GM12878 (cell line): ENCODE data around the gene EXOC3L1. TPM values are rescaled to one million over a fixed set of nuclear protein-coding genes. Genes with fewer than 3 reads are reported as not detected.

Experiments used
- ATAC-seq: fragments of 200-7000 bp; cut with Tn5 transposase; 3 replicates; pipeline ENCODE4 v1.9.1; 2020; ENCODE audit warnings: mild to moderate bottlenecking, moderate library complexity
- BruUV-seq: library from RNA; stranded (reverse); fragments of 400-500 nt; replicated peaks from 2 replicates; lab custom pipeline; 2021; lab: Mats Ljungman, UMichigan
- CTCF ChIA-PET: fragments of 300-600 bp; sonication (Branson Sonifier 250); formaldehyde crosslinking; extraction: SDS; loops from one replicate; lab custom pipeline; 2021; ENCODE audit warnings: inconsistent platforms; lab: Yijun Ruan, JAX
- POLR2A ChIA-PET: fragments of 350-600 bp; formaldehyde crosslinking; extraction: SDS; loops from one replicate; lab custom pipeline; 2021; ENCODE audit warnings: inconsistent platforms; lab: Charles Lee
- RAD21 ChIA-PET: fragments of 300-600 bp; sonication (Branson Sonifier 250); formaldehyde crosslinking; loops from one replicate; lab custom pipeline; 2023; ENCODE audit warnings: antibody characterized with exemption; ENCODE audit not compliant: unreplicated experiment; lab: Charles Lee
- SMC1A ChIA-PET: fragments of 300-600 bp; sonication (Branson Sonifier 250); formaldehyde crosslinking; loops from one replicate; lab custom pipeline; 2023; ENCODE audit not compliant: unreplicated experiment, uncharacterized antibody; lab: Charles Lee
- DNase-seq: peaks from one replicate; pipeline ENCODE4 v3.0.0-alpha.2; 2011; ENCODE audit warnings: low read depth, low spot score
- FAIRE-seq: peaks from 3 replicates; lab custom pipeline; 2011; peaks lifted over from hg19 to GRCh38; lab: Jason Lieb, UNC
- H2AFZ ChIP-seq: 2 replicates; pipeline ENCODE4 v1.6.0; 2011; ENCODE audit warnings: low read depth, low read length, control low read depth; ENCODE audit not compliant: control insufficient read depth
- H3K27ac ChIP-seq: 2 replicates; pipeline ENCODE4 v1.5.1; 2011; ENCODE audit warnings: control low read depth; ENCODE audit not compliant: control insufficient read depth, insufficient read depth
- H3K27me3 ChIP-seq, 2 experiments: replicated peaks in 1 of 2; 2 replicates each; pipeline versions ENCODE4 v1.6.0 to v1.6.1; 2011; ENCODE audit warnings: low read length in 1 of 2; ENCODE audit not compliant: control insufficient read depth in 2 of 2, insufficient read depth in 2 of 2
- H3K36me3 ChIP-seq, 2 experiments: 2 replicates each; pipeline ENCODE4 v1.5.1; 2011; ENCODE audit warnings: low read length in 1 of 2; ENCODE audit not compliant: control insufficient read depth in 2 of 2, insufficient read depth in 2 of 2
- H3K4me1 ChIP-seq: 2 replicates; pipeline ENCODE4 v1.6.1; 2011; ENCODE audit warnings: mild to moderate bottlenecking, low read length, moderate library complexity, mixed read lengths; ENCODE audit not compliant: control insufficient read depth, insufficient read depth
- H3K4me2 ChIP-seq: 2 replicates; pipeline ENCODE4 v1.6.0; 2011; ENCODE audit warnings: control low read depth; ENCODE audit not compliant: control insufficient read depth, insufficient read depth
- H3K4me3 ChIP-seq: fragments of 200-600 bp; sonication (generic); 2 replicates; pipeline ENCODE4 v1.5.1; 2016
- H3K79me2 ChIP-seq: 2 replicates; pipeline ENCODE4 v1.6.0; 2011; ENCODE audit warnings: low read length; ENCODE audit not compliant: control insufficient read depth, insufficient read depth
- H3K9ac ChIP-seq: 2 replicates; pipeline ENCODE4 v1.8.0; 2011; ENCODE audit warnings: low read length, control low read depth, mixed read lengths; ENCODE audit not compliant: control insufficient read depth, insufficient read depth
- H3K9me3 ChIP-seq: replicated peaks from 3 replicates; pipeline ENCODE4 v1.5.1; 2011; ENCODE audit warnings: mild to moderate bottlenecking, low read length; ENCODE audit not compliant: control insufficient read depth, insufficient read depth
- H4K20me1 ChIP-seq: 2 replicates; pipeline ENCODE4 v1.6.0; 2011; ENCODE audit not compliant: control insufficient read depth, insufficient read depth
- CBX5 ChIP-seq: sonication (generic); IDR thresholded peaks from 2 replicates; pipeline ENCODE4 v1.6.1; 2016; ENCODE audit warnings: low read depth, moderate library complexity, mild to moderate bottlenecking, inconsistent platforms
- CTCF ChIP-seq, 3 experiments: IDR thresholded peaks in 2 of 3; conservative IDR thresholded peaks in 1 of 3; 2 replicates each; pipeline ENCODE4 v1.5.1; 2011; ENCODE audit warnings: low read depth in 3 of 3, low read length in 3 of 3, mild to moderate bottlenecking in 3 of 3, control low read depth in 2 of 3, moderate library complexity in 2 of 3, inconsistent platforms in 1 of 3, mixed read lengths in 1 of 3; ENCODE audit not compliant: control insufficient read depth in 2 of 3, insufficient read depth in 1 of 3; ENCODE audit errors: extremely low read depth in 1 of 3
- E4F1 ChIP-seq: fragments of 450-650 bp; IDR thresholded peaks from 2 replicates; pipeline ENCODE4 v1.6.1; 2018; ENCODE audit warnings: borderline replicate concordance, mild to moderate bottlenecking; ENCODE audit not compliant: partially characterized antibody
- POLR2A ChIP-seq: IDR thresholded peaks from 2 replicates; pipeline ENCODE4 v1.6.1; 2011; ENCODE audit warnings: low read depth, mild to moderate bottlenecking, low read length
- STAT3 ChIP-seq: IDR thresholded peaks from 2 replicates; pipeline ENCODE4 v1.6.1; 2011; ENCODE audit warnings: low read depth, low read length, improper control_type of control experiment
- ZBED1 ChIP-seq: IDR thresholded peaks from 2 replicates; pipeline ENCODE4 v1.6.1; 2016; ENCODE audit warnings: borderline replicate concordance
- ZBTB33 ChIP-seq: fragments of 450-650 bp; IDR thresholded peaks from 2 replicates; pipeline ENCODE4 v1.6.1; 2017; ENCODE audit warnings: mild to moderate bottlenecking
- ZNF207 ChIP-seq: fragments of 450-650 bp; IDR thresholded peaks from 2 replicates; pipeline ENCODE4 v1.6.1; 2014; ENCODE audit warnings: antibody characterized with exemption, mild to moderate bottlenecking, borderline replicate concordance
- in situ Hi-C: fragments of 300-500 bp; cut with MboI; formaldehyde crosslinking; loops from 9 replicates; pipeline ENCODE4 v1.14.3; 2018; ENCODE audit warnings: mixed read lengths
- intact Hi-C: fragments of 100-400 bp; cut with micrococcal nuclease; formaldehyde crosslinking; loops from one replicate; pipeline ENCODE4 v1.14.2; 2022; ENCODE audit not compliant: unreplicated experiment
- polyA plus RNA-seq, 11 experiments: library from polyadenylated mRNA; depleted of rRNA in 4 of 11; unstranded in 6 of 11; stranded (reverse) in 5 of 11; fragments of >200 nt; fragmentation: Nextera tagmentation in 4 of 11; fragmentation: Illumina TruSeq in 1 of 11; extraction: Ambion mirVana in 4 of 11; extraction: Trizol in 1 of 11; gene quantifications; 1 replicate in 1 of 11; 2 replicates in 10 of 11; pipeline versions ENCODE4 v1.2.1 to v1.2.3, GENCODE V29; 2011 to 2016; ENCODE audit warnings: inconsistent platforms in 2 of 11, missing spikeins in 2 of 11, low read depth in 1 of 11
- total RNA-seq, 4 experiments: library from RNA; depleted of rRNA in 3 of 4; stranded (reverse); fragments of >200 nt in 3 of 4; fragmentation: Illumina TruSeq in 1 of 4; extraction: Trizol in 1 of 4; gene quantifications; 2 replicates each; pipeline versions ENCODE4 v1.2.1 to v1.2.3, GENCODE V29; 2013 to 2021

Gene EXOC3L1
- total and polyA plus RNA-seq, 10 of the 15 experiments (the other 5 are each of a cell fraction or from before 2014, with no cell fraction given): 0.07 to 0.42 TPM; not detected in 8

GRCh38 chr16:67193536-67193935, 3.6 kb upstream of the EXOC3L1 start:
- DNase-seq: no peak
- peak overlapping the region; percentile 99 for H3K4me3 ChIP-seq
- peak overlapping the region; percentile 79; the same call in 1 of the 2 replicates for H3K27ac ChIP-seq
- no peaks in the 10 kb centered on the region for H3K9me3 ChIP-seq
- no peak overlapping the region for H2AFZ ChIP-seq
- intact Hi-C loops: loop anchor here (2.0 kb wide), 1 partner anchor 53 kb away; the partner anchor contains the start of gene FHOD1
- no peaks in the 10 kb centered on the region for H3K27me3 ChIP-seq
- in situ Hi-C loops: no loop called here
- TF ChIP-seq ZNF207 (no peak), E4F1 (no peak), CBX5 (no peak), POLR2A (no peak), STAT3 (no peak), ZBTB33 (no peak), CTCF (IDR thresholded peaks at IDR 0.05 in 2 of 3, conservative IDR thresholded peaks at IDR 0.05 in 1 of 3; ENCODE audit: control insufficient read depth in 2 of 3, extremely low read depth in 1 of 3, insufficient read depth in 1 of 3, low read depth in 3 of 3, low read length in 3 of 3) (no peak), ZBED1 (no peak)
- CTCF ChIA-PET: interaction anchor here (0.8 to 1.8 kb wide), 6 partner anchors 19 to 239 kb away, joined by 3 to 11 read pairs (median 4); partner anchors contain the start of genes FBXL8, FHOD1, TMEM208 and TRADD
- SMC1A ChIA-PET: interaction anchor here (2.1 kb wide), 1 partner anchor 51 kb away, joined by 9 read pairs; no protein-coding TSS in a partner anchor
- H3K79me2 ChIP-seq: peaks cover 23% of the 10 kb centered on the region
- RAD21 ChIA-PET: interaction anchor here (1.2 to 1.7 kb wide), 3 partner anchors 8 to 53 kb away, joined by 3 to 7 read pairs (median 6); partner anchors contain the start of genes FHOD1 and TMEM208
- BruUV-seq: no TSS peak
- peaks cover 7% of the 10 kb centered on the region for H4K20me1 ChIP-seq
- peak overlapping the region; percentile 95 for H3K4me2 ChIP-seq
- peaks cover 14 to 30% of the 10 kb centered on the region in 2 experiments for H3K36me3 ChIP-seq
- peak overlapping the region; percentile 97 for H3K9ac ChIP-seq
- POLR2A ChIA-PET: interaction anchor here (0.6 to 4.7 kb wide), 7 partner anchors 9 to 156 kb away, joined by 3 to 22 read pairs (median 3); partner anchors contain the start of gene TMEM208
- H3K4me1 ChIP-seq: peaks cover 8% of the 10 kb centered on the region
- no peak for ATAC-seq
- FAIRE-seq: no peak
